Gastroesophageal sphincter (tissue), 4 donors: ENCODE measurements around the gene TTF2. TPM values are rescaled to one million over a fixed set of nuclear protein-coding genes. Genes with fewer than 3 reads are reported as not detected.

Experiments used
- ATAC-seq: fragments of 150-250 bp; one replicate; pipeline ENCODE4 v1.9.1; 2016; ENCODE audit warnings: mild to moderate bottlenecking, moderate library complexity
- H3K27ac ChIP-seq, 4 donors: fragments of 200-600 bp; sonication (generic) in 3 of 4; 1 replicate in 3 of 4; 2 replicates in 1 of 4; pipeline ENCODE4 v1.5.1; 2016 to 2019
- H3K27me3 ChIP-seq: fragments of 200-600 bp; sonication (generic); one replicate; pipeline ENCODE4 v1.5.1; 2019
- H3K36me3 ChIP-seq, 2 donors: fragments of 200-600 bp; sonication (generic); one replicate each; pipeline ENCODE4 v1.5.1; 2019; ENCODE audit warnings: control low read depth in 1 of 2
- H3K4me1 ChIP-seq, 3 donors: fragments of 200-600 bp; sonication (generic); 1 replicate in 2 of 3; 2 replicates in 1 of 3; pipeline ENCODE4 v1.5.1; 2016 to 2019; ENCODE audit warnings: control low read depth in 2 of 3
- H3K4me3 ChIP-seq, 2 donors: fragments of 200-600 bp; sonication (generic); one replicate each; pipeline ENCODE4 v1.5.1; 2019; ENCODE audit warnings: mild to moderate bottlenecking in 1 of 2, moderate library complexity in 1 of 2
- H3K9me3 ChIP-seq, 3 donors: fragments of 200-600 bp; sonication (generic); one replicate each; pipeline ENCODE4 v1.5.1; 2017 to 2019; ENCODE audit warnings: control low read depth in 2 of 3
- EP300 ChIP-seq: sonication (generic); formaldehyde crosslinking; IDR thresholded peaks from one replicate; pipeline ENCODE4 v1.6.1; 2017; ENCODE audit warnings: antibody characterized with exemption, mild to moderate bottlenecking
- POLR2A ChIP-seq, 2 donors: fragments of 450-650 bp; IDR thresholded peaks; one replicate each; pipeline ENCODE4 v1.6.1; 2017; ENCODE audit warnings: antibody characterized with exemption in 2 of 2, mild to moderate bottlenecking in 2 of 2, moderate library complexity in 1 of 2
- POLR2AphosphoS5 ChIP-seq: sonication (generic); formaldehyde crosslinking; IDR thresholded peaks from one replicate; pipeline ENCODE4 v1.6.1; 2017; ENCODE audit warnings: antibody characterized with exemption
- WGBS, 2 donors: methylation state at CpG; one replicate each; pipeline ENCODE4 v1.1.5; 2018; ENCODE audit warnings: low coverage in 1 of 2; 5-methylcytosine and 5-hydroxymethylcytosine counted together
- total RNA-seq, 4 donors: library from RNA; depleted of rRNA; stranded (reverse); fragments of >200 nt; gene quantifications; one replicate each; pipeline ENCODE4 v1.1.0, GENCODE V29; 2016
- TF ChIP-seq, protein P1 (sequence below), 4 experiments: fragments of 200-600 bp in 2 of 4; fragments of 450-650 bp in 2 of 4; sonication (generic) in 1 of 4; IDR thresholded peaks; one replicate each; pipeline ENCODE4 v1.5.1; 2017 to 2019; ENCODE audit warnings: antibody characterized with exemption in 4 of 4, mild to moderate bottlenecking in 2 of 4, moderate library complexity in 2 of 4

The TTF2 gene
- total RNA-seq, 4 donors from 2014 or later, result 5.6 to 21.1 (median 13.5) TPM

DNA sequence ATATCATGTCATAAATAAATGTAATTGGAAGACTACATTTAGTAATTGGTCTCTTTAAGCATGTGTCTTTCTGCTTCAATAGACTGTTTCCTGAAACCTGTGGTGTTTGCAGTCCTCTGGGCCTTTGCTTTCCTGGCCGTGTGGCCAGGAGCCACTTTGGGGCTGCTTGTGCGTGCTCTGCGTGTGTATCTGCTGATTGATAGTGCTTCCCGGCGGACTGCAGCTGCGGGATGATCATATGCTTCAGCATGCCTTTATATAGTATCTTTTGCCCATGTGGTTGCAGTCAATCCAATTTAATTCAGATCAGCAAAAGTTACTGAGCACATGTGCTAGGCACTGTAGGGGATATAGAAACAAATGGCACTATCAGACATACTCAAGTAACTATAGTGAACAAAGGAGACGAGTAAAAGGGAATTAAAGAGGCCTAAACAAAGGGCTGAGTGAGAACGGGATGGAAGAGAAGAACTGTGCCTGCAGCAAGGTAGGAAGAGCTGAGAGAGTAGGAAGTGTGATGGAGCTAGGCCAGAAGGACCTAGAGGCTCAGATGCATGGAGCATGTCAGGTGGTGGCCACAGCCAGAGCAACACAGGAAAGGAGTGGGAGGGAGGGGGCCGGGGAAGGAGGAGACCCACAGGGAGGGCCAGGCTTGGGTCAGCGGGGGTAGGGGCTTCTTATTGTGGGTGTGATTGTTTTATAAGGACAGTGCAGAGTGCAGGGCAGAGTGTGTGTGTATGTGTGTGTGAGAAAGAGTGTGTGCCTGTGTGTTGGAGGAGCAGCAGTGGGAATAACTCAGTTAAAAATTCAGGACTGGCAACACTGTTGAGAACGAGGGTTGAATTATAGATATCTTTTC is 27.2 kb upstream of the TTF2 start:
- ATAC-seq, result no peak
- no peak for TF ChIP-seq EP300
- no peak for TF ChIP-seq POLR2A (IDR thresholded peaks at IDR 0.05)
- TF ChIP-seq, protein P1, sequence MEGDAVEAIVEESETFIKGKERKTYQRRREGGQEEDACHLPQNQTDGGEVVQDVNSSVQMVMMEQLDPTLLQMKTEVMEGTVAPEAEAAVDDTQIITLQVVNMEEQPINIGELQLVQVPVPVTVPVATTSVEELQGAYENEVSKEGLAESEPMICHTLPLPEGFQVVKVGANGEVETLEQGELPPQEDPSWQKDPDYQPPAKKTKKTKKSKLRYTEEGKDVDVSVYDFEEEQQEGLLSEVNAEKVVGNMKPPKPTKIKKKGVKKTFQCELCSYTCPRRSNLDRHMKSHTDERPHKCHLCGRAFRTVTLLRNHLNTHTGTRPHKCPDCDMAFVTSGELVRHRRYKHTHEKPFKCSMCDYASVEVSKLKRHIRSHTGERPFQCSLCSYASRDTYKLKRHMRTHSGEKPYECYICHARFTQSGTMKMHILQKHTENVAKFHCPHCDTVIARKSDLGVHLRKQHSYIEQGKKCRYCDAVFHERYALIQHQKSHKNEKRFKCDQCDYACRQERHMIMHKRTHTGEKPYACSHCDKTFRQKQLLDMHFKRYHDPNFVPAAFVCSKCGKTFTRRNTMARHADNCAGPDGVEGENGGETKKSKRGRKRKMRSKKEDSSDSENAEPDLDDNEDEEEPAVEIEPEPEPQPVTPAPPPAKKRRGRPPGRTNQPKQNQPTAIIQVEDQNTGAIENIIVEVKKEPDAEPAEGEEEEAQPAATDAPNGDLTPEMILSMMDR (IDR thresholded peaks at IDR 0.05), result no peak
- TF ChIP-seq POLR2AphosphoS5, result no peak
- H3K9me3 ChIP-seq, result no peaks in the 10 kb centered on the region
- 71 to 72% methylated on average over 11 of the region's 11 CpGs for WGBS, 2 donors
- no peaks in the 10 kb centered on the region for H3K27me3 ChIP-seq
- H3K36me3 ChIP-seq, result no peaks in the 10 kb centered on the region
- no peaks in the 10 kb centered on the region for H3K4me1 ChIP-seq
- H3K27ac ChIP-seq, result no peak overlapping the region
- no peak overlapping the region for H3K4me3 ChIP-seq

DNA sequence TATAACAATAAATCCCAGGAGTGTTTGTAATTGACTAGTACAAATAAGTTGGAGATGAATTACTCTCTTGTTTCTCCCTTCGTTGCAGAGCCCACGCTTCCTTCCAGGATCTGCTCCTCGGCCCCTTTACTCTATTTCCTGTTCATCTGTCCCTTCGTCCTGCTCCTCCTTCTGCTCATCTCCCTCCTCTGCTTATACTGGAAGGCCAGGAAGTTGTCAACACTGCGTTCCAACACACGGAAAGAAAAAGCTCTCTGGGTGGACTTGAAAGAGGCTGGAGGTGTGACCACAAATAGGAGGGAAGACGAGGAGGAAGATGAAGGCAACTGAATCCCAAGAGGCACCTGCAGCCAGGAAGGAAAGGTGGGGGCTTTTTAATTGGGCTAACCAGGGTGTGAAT is 26.4 kb upstream of the TTF2 start:
- no peak overlapping the region for H3K27ac ChIP-seq
- no peak for ATAC-seq
- H3K27me3 ChIP-seq, result no peaks in the 10 kb centered on the region

DNA sequence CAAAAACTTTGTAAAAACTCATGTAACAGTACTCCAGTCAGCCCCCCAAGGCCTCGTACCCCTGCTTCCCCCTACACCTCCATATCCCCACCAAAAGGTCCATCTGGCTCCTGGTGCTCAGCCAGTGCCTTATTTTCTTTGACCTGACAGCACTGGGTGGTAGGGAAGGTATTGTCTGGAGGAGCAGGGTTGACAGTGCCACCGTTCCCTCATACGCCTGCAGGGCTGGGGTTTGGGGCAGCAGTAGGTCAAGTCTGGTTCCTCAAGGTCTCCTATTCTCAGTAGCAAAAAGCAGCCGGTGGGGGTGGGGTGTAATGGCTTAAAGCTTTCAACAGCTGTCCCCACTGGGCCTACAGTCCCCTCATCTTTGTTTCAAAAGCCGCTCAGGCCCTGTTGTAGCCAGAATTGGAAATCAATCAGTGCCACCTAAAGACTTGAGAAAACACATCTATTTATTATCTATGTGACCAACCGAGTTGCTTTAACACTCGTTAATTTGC is 25.3 kb upstream of the TTF2 start:
- Histone ChIP-seq H3K4me3 (no peak overlapping the region), H3K9me3 (no peaks in the 10 kb centered on the region), H3K27me3 (no peaks in the 10 kb centered on the region), H3K36me3 (no peaks in the 10 kb centered on the region), H3K27ac (no peak overlapping the region), H3K4me1 (no peaks in the 10 kb centered on the region)
- ATAC-seq, result no peak
- WGBS, 2 donors, result 82 to 85% methylated on average over 4 to 7 of the region's 7 CpGs
- no peak for TF ChIP-seq POLR2A (IDR thresholded peaks at IDR 0.05)
- TF ChIP-seq, protein P1 (IDR thresholded peaks at IDR 0.05), result no peak
- no peak for TF ChIP-seq EP300
- TF ChIP-seq POLR2AphosphoS5, result no peak

More for the DNA sequence above, 26.4 kb upstream of the TTF2 start:
- TF ChIP-seq POLR2A (IDR thresholded peaks at IDR 0.05) (no peak), EP300 (no peak), POLR2AphosphoS5 (no peak)
- TF ChIP-seq, protein P1 (IDR thresholded peaks at IDR 0.05), result no peak
- H3K4me1 ChIP-seq, result no peaks in the 10 kb centered on the region
- no peaks in the 10 kb centered on the region for H3K9me3 ChIP-seq
- no peak overlapping the region for H3K4me3 ChIP-seq
- WGBS, 2 donors, result 33 to 52% methylated on average over 3 to 4 of the region's 7 CpGs
- no peaks in the 10 kb centered on the region for H3K36me3 ChIP-seq

DNA sequence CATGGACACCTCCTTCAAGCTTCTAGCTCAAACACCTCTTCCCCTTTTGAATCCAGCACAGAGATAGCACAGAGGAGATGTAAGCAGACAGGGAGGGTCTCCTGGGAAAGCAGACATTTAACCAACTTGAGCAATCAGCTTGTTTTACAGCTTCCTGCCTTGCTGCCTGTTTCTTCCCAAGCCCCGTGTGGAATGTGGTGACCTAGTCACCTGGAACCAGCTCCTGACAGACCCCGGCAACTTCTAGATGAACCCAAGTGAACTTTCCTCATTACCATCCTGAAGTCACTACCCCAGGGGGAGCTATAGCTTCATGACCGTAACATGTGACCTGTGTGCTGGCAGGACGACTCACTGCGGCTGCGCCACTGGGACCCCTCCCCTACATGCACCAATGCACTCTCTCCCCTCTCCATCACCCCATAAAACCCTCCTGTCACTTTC is 24.1 kb upstream of the TTF2 start:
- H3K27me3 ChIP-seq, result no peaks in the 10 kb centered on the region
- H3K4me3 ChIP-seq, result no peak overlapping the region
- TF ChIP-seq POLR2AphosphoS5 (no peak), POLR2A (IDR thresholded peaks at IDR 0.05) (no peak), EP300 (no peak)
- TF ChIP-seq, protein P1 (IDR thresholded peaks at IDR 0.05), result no peak
- ATAC-seq, result no peak
- 62 to 69% methylated on average over 2 to 6 of the region's 6 CpGs for WGBS, 2 donors
- H3K9me3 ChIP-seq, result no peaks in the 10 kb centered on the region
- H3K27ac ChIP-seq, result no peak overlapping the region
- H3K4me1 ChIP-seq, result no peaks in the 10 kb centered on the region
- H3K36me3 ChIP-seq, result no peaks in the 10 kb centered on the region

DNA sequence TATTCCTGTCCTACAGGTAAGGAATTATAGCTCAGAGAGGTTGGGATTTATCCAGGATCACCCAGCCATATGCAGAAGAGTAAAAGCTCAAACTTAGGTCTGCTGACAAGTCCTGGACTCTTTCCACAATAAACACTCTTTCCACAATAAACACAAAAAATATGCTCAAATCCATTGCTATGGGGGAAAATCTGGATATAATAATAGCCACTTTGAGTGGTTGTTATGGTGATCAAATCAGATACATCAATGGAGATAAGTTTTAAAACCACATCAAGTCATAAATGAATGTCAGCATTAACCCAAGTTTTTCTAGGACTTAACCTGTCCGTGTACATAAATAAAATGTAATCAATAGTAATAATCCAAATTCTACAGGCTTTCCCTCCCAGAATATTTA is 22.3 kb upstream of the TTF2 start:
- no peak for TF ChIP-seq EP300
- no peak for TF ChIP-seq POLR2A (IDR thresholded peaks at IDR 0.05)
- TF ChIP-seq, protein P1 (IDR thresholded peaks at IDR 0.05), result no peak
- TF ChIP-seq POLR2AphosphoS5, result no peak
- Histone ChIP-seq H3K27ac (no peak overlapping the region), H3K27me3 (no peaks in the 10 kb centered on the region), H3K9me3 (no peaks in the 10 kb centered on the region), H3K4me3 (no peak overlapping the region), H3K36me3 (no peaks in the 10 kb centered on the region), H3K4me1 (no peaks in the 10 kb centered on the region)
- no peak for ATAC-seq
- 83 to 100% methylated on average over 1 of the region's 1 CpG for WGBS, 2 donors
